ENCODE measurements around the gene RAP1GAP2.

Gene RAP1GAP2

GRCh38 chr17:3034578-3034920 is 238.3 kb downstream of the RAP1GAP2 start:
- Histone ChIP-seq H3K4me1 (ENCODE audit: control insufficient read depth in 1 of 2, insufficient read depth in 2 of 2, low read length in 2 of 2) (no peaks in the 10 kb centered on the region), H3K27ac (ENCODE audit: low read length) (no peak overlapping the region), H3K4me3 (ENCODE audit: low read depth in 1 of 2, low read length in 2 of 2) (no peak overlapping the region), H3K36me3 (ENCODE audit: control insufficient read depth in 1 of 2, insufficient read depth in 2 of 2, low read length in 2 of 2) (peaks cover 0 to 5% of the 10 kb centered on the region in 2 donors), H3K27me3 (ENCODE audit: low read depth, low read length) (no peaks in the 10 kb centered on the region), H3K9me3 (ENCODE audit: control insufficient read depth in 1 of 2, low read length in 2 of 2) (no peaks in the 10 kb centered on the region)

- Histone ChIP-seq H3K4me3 (ENCODE audit: low read depth in 1 of 2, low read length in 2 of 2) (no peak overlapping the region), H3K4me1 (ENCODE audit: control insufficient read depth in 1 of 2, insufficient read depth in 2 of 2, low read length in 2 of 2) (no peaks in the 10 kb centered on the region), H3K27me3 (ENCODE audit: low read depth, low read length) (no peaks in the 10 kb centered on the region), H3K27ac (ENCODE audit: low read length) (no peak overlapping the region), H3K9me3 (ENCODE audit: control insufficient read depth in 1 of 2, low read length in 2 of 2) (no peaks in the 10 kb centered on the region), H3K36me3 (ENCODE audit: control insufficient read depth in 1 of 2, insufficient read depth in 2 of 2, low read length in 2 of 2) (peaks cover 0 to 5% of the 10 kb centered on the region in 2 donors)
Observed at GRCh38 chr17:3035256-3035967, 239.2 kb downstream of the RAP1GAP2 start.

GRCh38 chr17:3035968-3036280 is 239.7 kb downstream of the RAP1GAP2 start:
- Histone ChIP-seq H3K27me3 (ENCODE audit: low read depth, low read length) (no peaks in the 10 kb centered on the region), H3K4me1 (ENCODE audit: control insufficient read depth in 1 of 2, insufficient read depth in 2 of 2, low read length in 2 of 2) (no peaks in the 10 kb centered on the region), H3K4me3 (ENCODE audit: low read depth in 1 of 2, low read length in 2 of 2) (no peak overlapping the region), H3K27ac (ENCODE audit: low read length) (no peak overlapping the region), H3K36me3 (ENCODE audit: control insufficient read depth in 1 of 2, insufficient read depth in 2 of 2, low read length in 2 of 2) (peaks cover 0 to 1% of the 10 kb centered on the region in 2 donors), H3K9me3 (ENCODE audit: control insufficient read depth in 1 of 2, low read length in 2 of 2) (no peaks in the 10 kb centered on the region)

- H3K9me3 ChIP-seq (ENCODE audit: control insufficient read depth in 1 of 2, low read length in 2 of 2): no peaks in the 10 kb centered on the region
- H3K4me3 ChIP-seq (ENCODE audit: low read depth in 1 of 2, low read length in 2 of 2): no peak overlapping the region
- no peaks in the 10 kb centered on the region for H3K4me1 ChIP-seq (ENCODE audit: control insufficient read depth in 1 of 2, insufficient read depth in 2 of 2, low read length in 2 of 2)
- H3K27me3 ChIP-seq (ENCODE audit: low read depth, low read length): peaks cover 2% of the 10 kb centered on the region
- H3K36me3 ChIP-seq (ENCODE audit: control insufficient read depth in 1 of 2, insufficient read depth in 2 of 2, low read length in 2 of 2): no peaks in the 10 kb centered on the region
- no peak overlapping the region for H3K27ac ChIP-seq (ENCODE audit: low read length)
Observed at GRCh38 chr17:3036800-3037199, 240.6 kb downstream of the RAP1GAP2 start.

- Histone ChIP-seq H3K9me3 (ENCODE audit: control insufficient read depth in 1 of 2, low read length in 2 of 2) (no peaks in the 10 kb centered on the region), H3K36me3 (ENCODE audit: control insufficient read depth in 1 of 2, insufficient read depth in 2 of 2, low read length in 2 of 2) (no peaks in the 10 kb centered on the region), H3K4me1 (ENCODE audit: control insufficient read depth in 1 of 2, insufficient read depth in 2 of 2, low read length in 2 of 2) (no peaks in the 10 kb centered on the region), H3K27me3 (ENCODE audit: low read depth, low read length) (peaks cover 5% of the 10 kb centered on the region), H3K4me3 (ENCODE audit: low read depth in 1 of 2, low read length in 2 of 2) (no peak overlapping the region), H3K27ac (ENCODE audit: low read length) (no peak overlapping the region)
Observed at GRCh38 chr17:3037259-3037658, 241.0 kb downstream of the RAP1GAP2 start.

DNA sequence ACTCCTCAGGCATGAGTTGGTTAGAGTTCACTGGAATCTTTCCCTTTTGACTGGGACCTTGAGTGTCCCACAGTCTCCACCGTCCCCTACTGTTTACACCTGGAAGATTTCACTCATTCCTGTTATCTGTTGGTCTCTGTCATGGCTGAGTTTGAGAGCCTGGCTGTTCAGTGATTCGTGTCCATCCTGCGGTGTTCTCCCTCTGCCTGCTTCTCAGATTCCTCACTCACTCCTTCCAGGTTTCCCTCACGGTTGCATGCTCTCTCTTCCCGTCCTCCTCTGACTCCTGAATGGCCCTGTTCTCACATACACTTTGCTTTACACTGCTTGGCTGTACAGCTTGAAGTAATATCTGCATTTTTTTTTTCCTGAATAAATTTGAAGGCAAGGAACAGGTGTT is 242.7 kb downstream of the RAP1GAP2 start:
- no peak overlapping the region for H3K27ac ChIP-seq (ENCODE audit: low read length)
- H3K36me3 ChIP-seq (ENCODE audit: control insufficient read depth in 1 of 2, insufficient read depth in 2 of 2, low read length in 2 of 2): no peaks in the 10 kb centered on the region
- peaks cover 0 to 4% of the 10 kb centered on the region in 2 donors for H3K9me3 ChIP-seq (ENCODE audit: control insufficient read depth in 1 of 2, low read length in 2 of 2)
- no peak overlapping the region for H3K4me3 ChIP-seq (ENCODE audit: low read depth in 1 of 2, low read length in 2 of 2)
- peaks cover 5% of the 10 kb centered on the region for H3K27me3 ChIP-seq (ENCODE audit: low read depth, low read length)
- H3K4me1 ChIP-seq (ENCODE audit: control insufficient read depth in 1 of 2, insufficient read depth in 2 of 2, low read length in 2 of 2): no peaks in the 10 kb centered on the region

GRCh38 chr17:3039736-3040135 is 243.5 kb downstream of the RAP1GAP2 start:
- Histone ChIP-seq H3K27me3 (ENCODE audit: low read depth, low read length) (peaks cover 5% of the 10 kb centered on the region), H3K4me3 (ENCODE audit: low read depth in 1 of 2, low read length in 2 of 2) (no peak overlapping the region), H3K4me1 (ENCODE audit: control insufficient read depth in 1 of 2, insufficient read depth in 2 of 2, low read length in 2 of 2) (no peaks in the 10 kb centered on the region), H3K9me3 (ENCODE audit: control insufficient read depth in 1 of 2, low read length in 2 of 2) (peaks cover 0 to 7% of the 10 kb centered on the region in 2 donors), H3K27ac (ENCODE audit: low read length) (no peak overlapping the region), H3K36me3 (ENCODE audit: control insufficient read depth in 1 of 2, insufficient read depth in 2 of 2, low read length in 2 of 2) (no peaks in the 10 kb centered on the region)

GRCh38 chr17:3040882-3041281 is 244.6 kb downstream of the RAP1GAP2 start:
- H3K4me3 ChIP-seq (ENCODE audit: low read depth in 1 of 2, low read length in 2 of 2): no peak overlapping the region
- peaks cover 5% of the 10 kb centered on the region for H3K27me3 ChIP-seq (ENCODE audit: low read depth, low read length)
- no peaks in the 10 kb centered on the region for H3K36me3 ChIP-seq (ENCODE audit: control insufficient read depth in 1 of 2, insufficient read depth in 2 of 2, low read length in 2 of 2)
- H3K4me1 ChIP-seq (ENCODE audit: control insufficient read depth in 1 of 2, insufficient read depth in 2 of 2, low read length in 2 of 2): no peaks in the 10 kb centered on the region
- H3K27ac ChIP-seq (ENCODE audit: low read length): no peak overlapping the region
- H3K9me3 ChIP-seq (ENCODE audit: control insufficient read depth in 1 of 2, low read length in 2 of 2): peaks cover 0 to 7% of the 10 kb centered on the region in 2 donors

DNA sequence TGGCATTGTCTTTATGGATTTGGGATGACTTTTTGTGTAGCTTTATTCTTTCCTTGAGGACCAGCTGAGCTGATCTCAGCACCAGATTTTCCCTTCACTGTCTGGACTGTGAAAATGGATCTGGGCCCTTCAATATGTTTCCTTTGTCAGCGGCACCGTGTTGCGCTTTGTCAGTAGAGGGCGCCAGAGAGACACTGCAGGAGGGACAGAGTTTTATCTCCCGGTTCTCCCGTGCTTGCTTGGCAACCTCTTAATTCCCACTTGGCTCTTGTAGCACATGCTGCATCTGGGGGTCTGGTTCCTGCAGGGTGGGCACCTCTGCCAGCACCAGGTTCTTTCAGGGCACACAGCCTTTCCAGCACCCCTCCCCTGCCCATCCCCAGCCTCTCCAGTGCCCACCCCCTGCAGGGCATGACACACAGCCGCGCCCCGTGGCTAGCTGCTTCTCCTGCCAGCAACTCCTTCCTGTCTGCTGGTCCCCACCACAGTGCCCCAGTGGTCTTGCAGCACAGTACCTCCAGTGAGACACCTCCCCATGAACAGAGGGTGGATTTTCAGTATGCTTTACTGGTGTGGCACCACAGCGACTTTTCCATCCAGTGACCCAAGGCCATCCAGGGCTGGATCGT is 247.6 kb downstream of the RAP1GAP2 start:
- Histone ChIP-seq H3K36me3 (ENCODE audit: control insufficient read depth in 1 of 2, insufficient read depth in 2 of 2, low read length in 2 of 2) (no peaks in the 10 kb centered on the region), H3K4me3 (ENCODE audit: low read depth in 1 of 2, low read length in 2 of 2) (peak overlapping the region in 1 of 2 donors; percentile 17), H3K9me3 (ENCODE audit: control insufficient read depth in 1 of 2, low read length in 2 of 2) (peaks cover 0 to 7% of the 10 kb centered on the region in 2 donors), H3K4me1 (ENCODE audit: control insufficient read depth in 1 of 2, insufficient read depth in 2 of 2, low read length in 2 of 2) (no peaks in the 10 kb centered on the region), H3K27me3 (ENCODE audit: low read depth, low read length) (peaks cover 5% of the 10 kb centered on the region), H3K27ac (ENCODE audit: low read length) (no peak overlapping the region)

- H3K9me3 ChIP-seq (ENCODE audit: control insufficient read depth in 1 of 2, low read length in 2 of 2): peaks cover 0 to 7% of the 10 kb centered on the region in 2 donors
- no peak overlapping the region for H3K27ac ChIP-seq (ENCODE audit: low read length)
- no peaks in the 10 kb centered on the region for H3K4me1 ChIP-seq (ENCODE audit: control insufficient read depth in 1 of 2, insufficient read depth in 2 of 2, low read length in 2 of 2)
- no peak overlapping the region for H3K4me3 ChIP-seq (ENCODE audit: low read depth in 1 of 2, low read length in 2 of 2)
- no peaks in the 10 kb centered on the region for H3K36me3 ChIP-seq (ENCODE audit: control insufficient read depth in 1 of 2, insufficient read depth in 2 of 2, low read length in 2 of 2)
- peaks cover 4% of the 10 kb centered on the region for H3K27me3 ChIP-seq (ENCODE audit: low read depth, low read length)
Observed at GRCh38 chr17:3046753-3047152, 250.5 kb downstream of the RAP1GAP2 start.

DNA sequence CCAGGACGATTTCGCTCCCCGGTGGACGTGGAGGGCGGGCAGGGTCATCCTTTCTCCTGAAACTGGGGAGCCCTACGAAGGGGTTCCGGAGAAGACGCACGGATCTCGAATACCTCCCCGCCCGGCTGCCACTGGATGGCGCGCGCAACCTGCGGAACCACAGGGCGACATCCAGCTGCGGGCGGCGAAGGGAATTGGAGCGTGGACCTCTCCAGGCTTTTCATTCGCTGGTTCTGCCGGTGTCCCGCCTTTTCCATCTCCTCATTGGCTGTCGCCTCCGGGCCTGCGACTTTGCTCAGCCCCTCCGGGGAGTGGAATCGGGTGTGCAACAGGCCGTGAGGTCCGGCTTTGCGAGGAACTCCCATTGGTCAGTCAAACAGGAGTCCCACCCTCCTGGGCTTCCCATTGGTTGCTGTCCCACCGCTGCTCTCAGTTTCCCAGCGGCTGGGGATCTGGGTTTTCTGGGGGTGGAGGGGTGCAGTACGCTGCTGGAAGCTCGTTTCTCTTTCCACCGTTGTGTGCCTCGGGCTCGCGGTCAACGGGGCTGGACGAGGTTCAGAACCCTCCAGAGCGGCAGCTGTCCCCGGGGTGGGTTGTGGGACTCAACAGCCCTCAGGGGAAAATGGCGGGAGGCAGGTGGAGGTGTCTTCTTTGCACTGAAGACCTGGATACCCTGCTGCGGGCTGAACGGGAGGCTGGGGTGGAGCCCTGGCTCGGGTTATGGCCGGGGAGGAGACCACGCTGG is 252.7 kb downstream of the RAP1GAP2 start:
- Histone ChIP-seq H3K4me3 (ENCODE audit: low read depth in 1 of 2, low read length in 2 of 2) (peak overlapping the region; percentile 83 to 87), H3K9me3 (ENCODE audit: control insufficient read depth in 1 of 2, low read length in 2 of 2) (peaks cover 0 to 4% of the 10 kb centered on the region in 2 donors), H3K27ac (ENCODE audit: low read length) (peak overlapping the region; percentile 41)

More for the DNA sequence above, 252.7 kb downstream of the RAP1GAP2 start:
- H3K27me3 ChIP-seq (ENCODE audit: low read depth, low read length): no peaks in the 10 kb centered on the region
- no peaks in the 10 kb centered on the region for H3K36me3 ChIP-seq (ENCODE audit: control insufficient read depth in 1 of 2, insufficient read depth in 2 of 2, low read length in 2 of 2)
- no peaks in the 10 kb centered on the region for H3K4me1 ChIP-seq (ENCODE audit: control insufficient read depth in 1 of 2, insufficient read depth in 2 of 2, low read length in 2 of 2)
